CD8-positive, alpha-beta memory T cell (primary cell): ENCODE measurements around the gene CCR5. TPM values are rescaled to one million over a fixed set of nuclear protein-coding genes. Genes with fewer than 3 reads are reported as not detected.
"Not testable (repeated sequence)": the region's sequence is repeated elsewhere in the genome, so short reads cannot be mapped to it uniquely, and the experiment has no call there.

Source experiments
- CTCF ChIA-PET: fragments of 350-600 bp; sonication (Branson Sonifier 250); formaldehyde crosslinking; loops from one replicate; lab custom pipeline; 2021; ENCODE audit warnings: antibody characterized with exemption; lab: Charles Lee
- POLR2A ChIA-PET: fragments of 350-600 bp; sonication (Branson Sonifier 250); formaldehyde crosslinking; loops from one replicate; lab custom pipeline; 2021; ENCODE audit warnings: antibody characterized with exemption; lab: Charles Lee
- DNase-seq, 5 donors: peaks; one replicate each; pipeline versions ENCODE4 v3.0.0 to v3.0.0-alpha.2; 2020 to 2022; ENCODE audit warnings: mixed read lengths in 1 of 5
- H3K27ac ChIP-seq: one replicate; pipeline ENCODE4 v1.7.0; 2013; ENCODE audit warnings: low read depth, mild to moderate bottlenecking, low read length, moderate library complexity
- H3K27me3 ChIP-seq: 2 replicates; pipeline ENCODE4 v1.7.0; 2013; ENCODE audit warnings: low read length, mild to moderate bottlenecking; ENCODE audit not compliant: insufficient read depth, poor library complexity, severe bottlenecking
- H3K36me3 ChIP-seq: 2 replicates; pipeline ENCODE4 v1.7.0; 2013; ENCODE audit warnings: mild to moderate bottlenecking, low read length, moderate library complexity; ENCODE audit not compliant: insufficient read depth
- H3K4me1 ChIP-seq: 2 replicates; pipeline ENCODE4 v1.7.0; 2013; ENCODE audit warnings: mild to moderate bottlenecking, low read length, moderate library complexity; ENCODE audit not compliant: insufficient read depth
- H3K4me3 ChIP-seq: 2 replicates; pipeline ENCODE4 v1.7.0; 2013; ENCODE audit warnings: mild to moderate bottlenecking, low read length
- H3K9me3 ChIP-seq: 2 replicates; pipeline ENCODE4 v1.7.0; 2013; ENCODE audit warnings: mild to moderate bottlenecking, low read length
- H3K27ac Mint-ChIP-seq, 8 donors: one replicate each; pipeline ENCODE4 v1.8.0; 2020 to 2021; ENCODE audit warnings: mixed read lengths in 8 of 8, mild to moderate bottlenecking in 6 of 8, inconsistent platforms in 3 of 8, moderate library complexity in 3 of 8
- H3K27me3 Mint-ChIP-seq, 2 donors: one replicate each; pipeline ENCODE4 v1.8.0; 2020 to 2021; ENCODE audit warnings: mixed read lengths in 2 of 2, mild to moderate bottlenecking in 1 of 2, moderate library complexity in 1 of 2
- H3K36me3 Mint-ChIP-seq, 3 donors: one replicate each; pipeline ENCODE4 v1.8.0; 2020 to 2021; ENCODE audit warnings: mixed read lengths in 3 of 3, inconsistent platforms in 1 of 3, mild to moderate bottlenecking in 1 of 3
- H3K4me1 Mint-ChIP-seq, 3 donors: one replicate each; pipeline ENCODE4 v1.8.0; 2020 to 2021; ENCODE audit warnings: mixed read lengths in 3 of 3, inconsistent platforms in 1 of 3, mild to moderate bottlenecking in 1 of 3
- H3K4me3 Mint-ChIP-seq, 7 donors: one replicate each; pipeline ENCODE4 v1.8.0; 2020 to 2021; ENCODE audit warnings: mixed read lengths in 7 of 7, mild to moderate bottlenecking in 6 of 7, moderate library complexity in 4 of 7, inconsistent platforms in 2 of 7
- H3K9me3 Mint-ChIP-seq, 5 donors: one replicate each; pipeline ENCODE4 v1.8.0; 2020 to 2022; ENCODE audit warnings: mixed read lengths in 5 of 5, mild to moderate bottlenecking in 3 of 5, moderate library complexity in 2 of 5, inconsistent platforms in 1 of 5
- polyA plus RNA-seq: library from polyadenylated mRNA; unstranded; fragments of 300-500 nt; fragmentation: Illumina TruSeq; gene quantifications from one replicate; pipeline ENCODE4 v1.2.3, GENCODE V29; 2021
- total RNA-seq, 2 experiments: library from RNA; stranded (reverse); gene quantifications; one replicate each; pipeline ENCODE4 v1.2.3, GENCODE V29; 2021

The CCR5 gene
- total and polyA plus RNA-seq, 3 experiments from 2014 or later = 2.6 to 29.2 (median 3.4) TPM

GRCh38 chr3:46386205-46386604 is 15.5 kb downstream of the CCR5 start:
- peak overlapping the region; percentile 25 for H3K27ac ChIP-seq
- H3K4me3 ChIP-seq = no peak overlapping the region
- H3K36me3 ChIP-seq = no peaks in the 10 kb centered on the region
- no peak overlapping the region for H3K27ac Mint-ChIP-seq
- H3K9me3 ChIP-seq = no peaks in the 10 kb centered on the region
- POLR2A ChIA-PET = no interaction called here
- H3K4me1 ChIP-seq = peaks cover 6% of the 10 kb centered on the region
- no peaks in the 10 kb centered on the region for H3K27me3 ChIP-seq
- DNase-seq = no peak
- H3K4me3 Mint-ChIP-seq = no peak overlapping the region
- H3K4me1 Mint-ChIP-seq = peaks cover 14 to 27% (median 21%) of the 10 kb centered on the region in 3 donors
- CTCF ChIA-PET = interaction anchor here (1.6 kb wide), 1 partner anchor 8 kb away, joined by 4 read pairs; no protein-coding TSS in a partner anchor
- no peaks in the 10 kb centered on the region for H3K27me3 Mint-ChIP-seq
- no peaks in the 10 kb centered on the region for H3K9me3 Mint-ChIP-seq
- peaks cover 0 to 2% (median 0%) of the 10 kb centered on the region in 3 donors for H3K36me3 Mint-ChIP-seq

GRCh38 chr3:46388847-46389246 is 18.1 kb downstream of the CCR5 start:
- H3K27me3 ChIP-seq, H3K36me3 Mint-ChIP-seq, H3K9me3 Mint-ChIP-seq, H3K27ac Mint-ChIP-seq, DNase-seq, H3K36me3 ChIP-seq, H3K4me1 ChIP-seq, H3K9me3 ChIP-seq, POLR2A ChIA-PET, H3K27me3 Mint-ChIP-seq, H3K4me3 ChIP-seq, H3K27ac ChIP-seq, H3K4me3 Mint-ChIP-seq: not testable (repeated sequence)
- CTCF ChIA-PET = interaction anchor here (1.0 to 1.2 kb wide), 2 partner anchors 11 to 100 kb away, joined by 3 to 4 read pairs; no protein-coding TSS in a partner anchor
- H3K4me1 Mint-ChIP-seq = peaks cover 3 to 12% (median 8%) of the 10 kb centered on the region in 3 donors

- H3K4me3 Mint-ChIP-seq = no peak overlapping the region
- H3K9me3 Mint-ChIP-seq = no peaks in the 10 kb centered on the region
- no peak for DNase-seq
- no peaks in the 10 kb centered on the region for H3K4me1 ChIP-seq
- no peak overlapping the region for H3K27ac Mint-ChIP-seq
- POLR2A ChIA-PET = no interaction called here
- no peak overlapping the region for H3K27ac ChIP-seq
- peaks cover 0 to 8% (median 4%) of the 10 kb centered on the region in 3 donors for H3K4me1 Mint-ChIP-seq
- H3K27me3 ChIP-seq = no peaks in the 10 kb centered on the region
- H3K9me3 ChIP-seq = no peaks in the 10 kb centered on the region
- H3K27me3 Mint-ChIP-seq = no peaks in the 10 kb centered on the region
- H3K36me3 Mint-ChIP-seq = peaks cover 0 to 2% (median 0%) of the 10 kb centered on the region in 3 donors
- CTCF ChIA-PET = interaction anchor here (1.0 to 1.2 kb wide), 2 partner anchors 11 to 99 kb away, joined by 3 to 4 read pairs; no protein-coding TSS in a partner anchor
- no peak overlapping the region for H3K4me3 ChIP-seq
- H3K36me3 ChIP-seq = no peaks in the 10 kb centered on the region
These were observed 18.6 kb downstream of the CCR5 start for GRCh38 chr3:46389306-46389705.

- H3K27ac ChIP-seq, H3K9me3 ChIP-seq, DNase-seq, CTCF ChIA-PET, H3K4me1 Mint-ChIP-seq, H3K36me3 Mint-ChIP-seq, H3K27me3 ChIP-seq, POLR2A ChIA-PET, H3K4me1 ChIP-seq, H3K27me3 Mint-ChIP-seq, H3K4me3 Mint-ChIP-seq, H3K36me3 ChIP-seq, H3K4me3 ChIP-seq, H3K9me3 Mint-ChIP-seq: not testable (repeated sequence)
- peak overlapping the region in 1 of 8 donors; percentile 15 for H3K27ac Mint-ChIP-seq
These were observed 20.8 kb downstream of the CCR5 start for GRCh38 chr3:46391526-46391925.

- ChIA-PET CTCF (no interaction called here), POLR2A (no interaction called here)
- H3K36me3 ChIP-seq = no peaks in the 10 kb centered on the region
- no peak overlapping the region for H3K27ac ChIP-seq
- H3K4me3 ChIP-seq = no peak overlapping the region
- H3K27ac Mint-ChIP-seq = no peak overlapping the region
- H3K4me1 Mint-ChIP-seq = peaks cover 0 to 2% (median 2%) of the 10 kb centered on the region in 3 donors
- H3K4me3 Mint-ChIP-seq = no peak overlapping the region
- H3K4me1 ChIP-seq = no peaks in the 10 kb centered on the region
- H3K27me3 Mint-ChIP-seq = peaks cover 0 to 2% of the 10 kb centered on the region in 2 donors
- DNase-seq = no peak
- H3K9me3 Mint-ChIP-seq = no peaks in the 10 kb centered on the region
- no peaks in the 10 kb centered on the region for H3K9me3 ChIP-seq
- no peaks in the 10 kb centered on the region for H3K27me3 ChIP-seq
- no peaks in the 10 kb centered on the region for H3K36me3 Mint-ChIP-seq
These were observed 22.3 kb downstream of the CCR5 start for GRCh38 chr3:46393011-46393410.

GRCh38 chr3:46393554-46394434 is 23.0 kb downstream of the CCR5 start:
- Histone ChIP-seq H3K36me3 (no peaks in the 10 kb centered on the region), H3K4me3 (no peak overlapping the region), H3K27ac (no peak overlapping the region), H3K9me3 (no peaks in the 10 kb centered on the region), H3K4me1 (no peaks in the 10 kb centered on the region), H3K27me3 (no peaks in the 10 kb centered on the region)
- DNase-seq = no peak
- H3K27me3 Mint-ChIP-seq = peaks cover 0 to 2% of the 10 kb centered on the region in 2 donors
- H3K27ac Mint-ChIP-seq = no peak overlapping the region
- no peaks in the 10 kb centered on the region for H3K36me3 Mint-ChIP-seq
- ChIA-PET POLR2A (no interaction called here), CTCF (no interaction called here)
- H3K4me1 Mint-ChIP-seq = peaks cover 0 to 2% (median 2%) of the 10 kb centered on the region in 3 donors
- no peak overlapping the region for H3K4me3 Mint-ChIP-seq
- H3K9me3 Mint-ChIP-seq = no peaks in the 10 kb centered on the region

GRCh38 chr3:46395210-46395661 is 24.5 kb downstream of the CCR5 start:
- no peaks in the 10 kb centered on the region for H3K36me3 Mint-ChIP-seq
- Histone ChIP-seq H3K36me3 (no peaks in the 10 kb centered on the region), H3K4me3 (no peak overlapping the region), H3K27me3 (no peaks in the 10 kb centered on the region), H3K9me3 (no peaks in the 10 kb centered on the region), H3K27ac (no peak overlapping the region), H3K4me1 (no peaks in the 10 kb centered on the region)
- ChIA-PET POLR2A (no interaction called here), CTCF (no interaction called here)
- H3K4me3 Mint-ChIP-seq = no peak overlapping the region
- no peak for DNase-seq
- H3K9me3 Mint-ChIP-seq = no peaks in the 10 kb centered on the region
- H3K27ac Mint-ChIP-seq = peak overlapping the region in 1 of 8 donors; percentile 47
- peaks cover 0 to 2% of the 10 kb centered on the region in 2 donors for H3K27me3 Mint-ChIP-seq
- peaks cover 0 to 2% (median 2%) of the 10 kb centered on the region in 3 donors for H3K4me1 Mint-ChIP-seq

GRCh38 chr3:46395766-46396530 is 25.2 kb downstream of the CCR5 start:
- ChIA-PET CTCF (no interaction called here), POLR2A (no interaction called here)
- Mint-ChIP-seq H3K27me3 (peaks cover 0 to 2% of the 10 kb centered on the region in 2 donors), H3K27ac (peak overlapping the region in 1 of 8 donors; percentile 33), H3K4me1 (peaks cover 0 to 2% (median 2%) of the 10 kb centered on the region in 3 donors), H3K9me3 (no peaks in the 10 kb centered on the region), H3K4me3 (no peak overlapping the region), H3K36me3 (no peaks in the 10 kb centered on the region)
- Histone ChIP-seq H3K4me3 (no peak overlapping the region), H3K36me3 (no peaks in the 10 kb centered on the region), H3K27me3 (no peaks in the 10 kb centered on the region), H3K4me1 (no peaks in the 10 kb centered on the region), H3K9me3 (no peaks in the 10 kb centered on the region), H3K27ac (no peak overlapping the region)
- DNase-seq = no peak
